ENCODE measurements around the gene WDFY3.

WDFY3 gene

DNA sequence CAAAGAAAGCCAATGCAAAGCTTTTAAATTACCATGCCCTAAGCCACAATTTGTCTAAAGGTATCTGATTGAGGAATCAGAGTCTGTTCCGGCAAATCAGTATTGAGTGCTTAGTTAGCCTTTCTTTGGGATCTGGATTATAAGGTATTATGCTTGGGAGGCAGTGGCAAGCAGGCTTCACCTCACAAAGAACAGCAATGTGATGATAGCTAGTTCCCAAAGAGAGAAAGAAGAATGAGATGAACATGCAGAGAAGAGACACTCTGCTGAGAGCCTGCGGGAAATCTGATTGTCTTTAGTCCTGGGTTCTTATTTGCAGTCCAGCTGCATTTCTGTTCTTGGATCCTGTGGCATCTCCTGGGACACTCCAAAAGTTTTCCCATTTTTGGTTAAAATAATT lies 35.2 kb downstream of the WDFY3 start:
- no peaks in the 10 kb centered on the region for H3K27me3 ChIP-seq (replicated peaks; ENCODE audit: control insufficient read depth, insufficient read depth, low read length, poor library complexity, severe bottlenecking)
- no peaks in the 10 kb centered on the region for H3K4me1 ChIP-seq (ENCODE audit: control insufficient read depth, insufficient read depth, low read length, poor library complexity, severe bottlenecking)
- H3K27ac ChIP-seq (ENCODE audit: insufficient read depth, low read length, poor library complexity, severe bottlenecking): no peak overlapping the region
- no peak overlapping the region for H3K4me3 ChIP-seq (ENCODE audit: insufficient read depth, low read depth, low read length, poor library complexity, severe bottlenecking)
- H3K9me3 ChIP-seq (ENCODE audit: control insufficient read depth, low read length): no peaks in the 10 kb centered on the region
- H3K36me3 ChIP-seq (ENCODE audit: control insufficient read depth, insufficient read depth, low read length): no peaks in the 10 kb centered on the region
- DNase-seq: no peak

DNA sequence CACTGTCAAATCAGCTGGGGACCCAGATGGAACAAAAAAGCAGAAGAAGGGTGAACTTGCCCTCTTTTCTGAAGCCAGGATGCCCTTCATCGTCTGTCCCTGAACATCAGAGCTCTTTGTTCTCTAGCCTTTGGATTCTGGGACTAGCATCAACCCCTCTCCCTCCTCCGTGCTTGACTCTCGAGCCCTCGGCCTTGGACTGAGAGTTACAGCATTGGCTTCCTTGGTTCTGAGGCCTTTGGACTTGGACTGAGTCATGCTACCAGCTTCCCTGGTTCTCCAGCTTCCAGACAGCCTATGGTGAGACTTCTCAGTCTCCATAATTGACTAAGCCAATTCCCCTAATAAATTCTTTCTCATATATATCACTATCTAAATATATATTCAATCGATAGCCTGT lies 38.4 kb downstream of the WDFY3 start:
- no peaks in the 10 kb centered on the region for H3K9me3 ChIP-seq (ENCODE audit: control insufficient read depth, low read length)
- H3K4me3 ChIP-seq (ENCODE audit: insufficient read depth, low read depth, low read length, poor library complexity, severe bottlenecking): no peak overlapping the region
- no peaks in the 10 kb centered on the region for H3K4me1 ChIP-seq (ENCODE audit: control insufficient read depth, insufficient read depth, low read length, poor library complexity, severe bottlenecking)
- no peak overlapping the region for H3K27ac ChIP-seq (ENCODE audit: insufficient read depth, low read length, poor library complexity, severe bottlenecking)
- H3K36me3 ChIP-seq (ENCODE audit: control insufficient read depth, insufficient read depth, low read length): no peaks in the 10 kb centered on the region
- DNase-seq: no peak
- H3K27me3 ChIP-seq (replicated peaks; ENCODE audit: control insufficient read depth, insufficient read depth, low read length, poor library complexity, severe bottlenecking): no peaks in the 10 kb centered on the region

DNA sequence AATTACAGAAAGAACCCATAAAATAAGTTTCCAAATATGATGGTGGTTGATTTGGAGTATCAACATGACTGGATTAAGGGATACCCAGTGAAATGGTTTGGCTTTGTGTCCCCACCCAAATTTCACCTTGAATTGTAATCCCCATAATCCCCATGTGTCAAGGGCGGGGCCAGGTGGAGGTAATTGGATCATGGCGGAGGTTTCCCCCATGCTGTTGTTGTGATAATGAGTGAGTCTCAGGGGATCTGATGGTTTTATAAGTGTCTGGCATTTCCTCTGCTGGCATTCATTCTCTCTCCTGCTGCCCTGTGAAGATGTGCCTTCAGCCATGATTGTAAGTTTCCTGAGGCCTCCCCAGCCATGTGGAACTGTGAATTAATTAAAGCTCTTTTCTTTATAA lies 39.1 kb downstream of the WDFY3 start:
- no peak for DNase-seq
- Histone ChIP-seq H3K4me3 (ENCODE audit: insufficient read depth, low read depth, low read length, poor library complexity, severe bottlenecking) (no peak overlapping the region), H3K36me3 (ENCODE audit: control insufficient read depth, insufficient read depth, low read length) (no peaks in the 10 kb centered on the region), H3K27ac (ENCODE audit: insufficient read depth, low read length, poor library complexity, severe bottlenecking) (no peak overlapping the region), H3K4me1 (ENCODE audit: control insufficient read depth, insufficient read depth, low read length, poor library complexity, severe bottlenecking) (no peaks in the 10 kb centered on the region), H3K27me3 (replicated peaks; ENCODE audit: control insufficient read depth, insufficient read depth, low read length, poor library complexity, severe bottlenecking) (no peaks in the 10 kb centered on the region), H3K9me3 (ENCODE audit: control insufficient read depth, low read length) (no peaks in the 10 kb centered on the region)

DNA sequence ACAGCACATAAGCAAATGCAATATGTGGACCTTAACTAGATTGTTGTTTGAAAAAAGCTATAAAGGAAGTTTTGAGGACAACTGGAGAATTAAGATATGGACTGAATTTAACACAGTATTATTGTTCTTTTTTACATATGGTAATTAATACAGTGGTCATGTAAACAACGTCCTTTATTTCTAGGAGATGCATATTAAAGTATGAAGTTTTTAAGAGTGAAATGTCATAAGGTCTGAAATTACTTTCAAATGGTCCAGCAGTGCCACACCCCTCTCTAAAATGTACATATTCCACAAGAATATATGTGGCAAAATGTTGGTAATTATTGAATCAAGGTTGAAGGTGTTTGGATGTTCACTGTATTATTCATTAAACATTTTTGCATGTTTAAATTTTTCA lies 40.9 kb downstream of the WDFY3 start:
- DNase-seq: no peak
- Histone ChIP-seq H3K36me3 (ENCODE audit: control insufficient read depth, insufficient read depth, low read length) (no peaks in the 10 kb centered on the region), H3K4me1 (ENCODE audit: control insufficient read depth, insufficient read depth, low read length, poor library complexity, severe bottlenecking) (no peaks in the 10 kb centered on the region), H3K27me3 (replicated peaks; ENCODE audit: control insufficient read depth, insufficient read depth, low read length, poor library complexity, severe bottlenecking) (no peaks in the 10 kb centered on the region), H3K4me3 (ENCODE audit: insufficient read depth, low read depth, low read length, poor library complexity, severe bottlenecking) (no peak overlapping the region), H3K27ac (ENCODE audit: insufficient read depth, low read length, poor library complexity, severe bottlenecking) (no peak overlapping the region), H3K9me3 (ENCODE audit: control insufficient read depth, low read length) (no peaks in the 10 kb centered on the region)

DNA sequence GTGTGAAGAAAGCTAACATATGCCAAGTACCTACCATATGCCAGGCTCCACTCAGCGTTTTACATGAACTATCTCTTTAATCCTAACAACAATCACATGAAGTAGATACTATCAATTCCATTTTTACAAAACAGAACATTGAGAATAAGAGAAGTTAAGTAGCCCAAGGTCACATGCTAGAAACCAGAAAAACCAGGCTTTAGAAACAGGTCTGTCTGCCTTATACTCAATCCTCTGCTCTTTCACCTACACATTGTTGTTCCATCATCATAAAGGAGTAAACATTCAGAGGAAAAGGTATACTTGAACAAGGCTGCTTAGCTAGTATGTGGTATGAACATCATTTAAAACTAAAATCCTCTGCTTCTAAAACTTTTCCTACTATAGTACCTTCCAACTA lies 42.1 kb downstream of the WDFY3 start:
- no peak for DNase-seq
- H3K36me3 ChIP-seq (ENCODE audit: control insufficient read depth, insufficient read depth, low read length): no peaks in the 10 kb centered on the region
- H3K9me3 ChIP-seq (ENCODE audit: control insufficient read depth, low read length): no peaks in the 10 kb centered on the region
- no peak overlapping the region for H3K27ac ChIP-seq (ENCODE audit: insufficient read depth, low read length, poor library complexity, severe bottlenecking)
- H3K4me1 ChIP-seq (ENCODE audit: control insufficient read depth, insufficient read depth, low read length, poor library complexity, severe bottlenecking): no peaks in the 10 kb centered on the region
- H3K27me3 ChIP-seq (replicated peaks; ENCODE audit: control insufficient read depth, insufficient read depth, low read length, poor library complexity, severe bottlenecking): no peaks in the 10 kb centered on the region
- no peak overlapping the region for H3K4me3 ChIP-seq (ENCODE audit: insufficient read depth, low read depth, low read length, poor library complexity, severe bottlenecking)

DNA sequence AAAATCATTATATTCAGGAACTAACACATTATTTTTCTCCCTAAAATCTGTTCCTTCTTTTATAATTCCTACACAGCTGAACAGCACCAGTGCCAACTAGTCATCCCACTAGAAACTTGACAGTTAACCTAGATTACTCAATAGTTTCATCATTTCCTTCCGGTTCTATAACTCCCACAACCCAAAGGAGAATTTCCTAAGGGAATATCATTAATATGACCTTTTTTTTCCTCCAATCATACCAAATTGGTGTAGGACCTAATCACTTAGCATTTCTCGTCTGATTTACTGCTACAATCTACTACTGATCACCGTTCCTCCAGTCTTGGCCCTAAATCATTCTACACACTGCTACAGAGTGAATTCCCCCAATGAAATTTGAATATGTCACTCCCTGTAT lies 45.9 kb downstream of the WDFY3 start:
- Histone ChIP-seq H3K9me3 (ENCODE audit: control insufficient read depth, low read length) (no peaks in the 10 kb centered on the region), H3K4me1 (ENCODE audit: control insufficient read depth, insufficient read depth, low read length, poor library complexity, severe bottlenecking) (no peaks in the 10 kb centered on the region), H3K36me3 (ENCODE audit: control insufficient read depth, insufficient read depth, low read length) (no peaks in the 10 kb centered on the region), H3K27me3 (replicated peaks; ENCODE audit: control insufficient read depth, insufficient read depth, low read length, poor library complexity, severe bottlenecking) (no peaks in the 10 kb centered on the region), H3K4me3 (ENCODE audit: insufficient read depth, low read depth, low read length, poor library complexity, severe bottlenecking) (no peak overlapping the region), H3K27ac (ENCODE audit: insufficient read depth, low read length, poor library complexity, severe bottlenecking) (no peak overlapping the region)
- no peak for DNase-seq

DNA sequence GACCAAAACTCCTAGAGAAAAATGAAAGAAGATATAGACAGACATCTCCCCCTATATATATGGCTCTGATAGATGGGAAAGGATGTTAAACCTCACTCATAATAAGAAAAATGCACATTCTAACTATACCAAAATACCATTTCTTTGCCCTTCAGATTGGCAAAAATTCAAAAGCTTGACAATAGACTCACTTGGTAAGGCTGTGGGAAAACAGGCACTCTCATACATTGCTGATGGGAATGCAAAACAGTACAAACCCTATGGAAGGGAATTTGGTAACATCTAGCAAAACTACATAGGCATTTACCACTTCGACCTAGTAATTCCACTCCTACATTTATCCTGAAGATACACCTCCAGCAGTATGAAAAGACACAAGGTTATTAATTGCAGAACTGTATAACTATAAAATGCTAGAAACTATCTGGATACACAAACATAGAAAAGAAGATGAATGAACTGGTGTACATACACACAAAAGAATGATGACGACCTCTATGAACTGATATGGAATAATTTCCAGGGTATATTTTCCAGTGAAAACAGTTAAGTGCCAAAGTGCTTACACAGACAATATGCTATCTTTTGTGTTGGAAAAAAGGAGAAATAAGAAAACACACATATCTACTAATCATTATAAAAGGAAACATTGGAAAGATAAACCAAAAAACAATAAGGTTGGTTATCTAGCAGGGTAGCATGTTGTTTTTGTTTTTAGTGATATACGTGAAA lies 48.5 kb downstream of the WDFY3 start:
- H3K27ac ChIP-seq (ENCODE audit: insufficient read depth, low read length, poor library complexity, severe bottlenecking): no peak overlapping the region
- no peak overlapping the region for H3K4me3 ChIP-seq (ENCODE audit: insufficient read depth, low read depth, low read length, poor library complexity, severe bottlenecking)
- no peaks in the 10 kb centered on the region for H3K27me3 ChIP-seq (replicated peaks; ENCODE audit: control insufficient read depth, insufficient read depth, low read length, poor library complexity, severe bottlenecking)
- no peak for DNase-seq
- no peaks in the 10 kb centered on the region for H3K36me3 ChIP-seq (ENCODE audit: control insufficient read depth, insufficient read depth, low read length)
- H3K9me3 ChIP-seq (ENCODE audit: control insufficient read depth, low read length): no peaks in the 10 kb centered on the region
- H3K4me1 ChIP-seq (ENCODE audit: control insufficient read depth, insufficient read depth, low read length, poor library complexity, severe bottlenecking): no peaks in the 10 kb centered on the region

DNA sequence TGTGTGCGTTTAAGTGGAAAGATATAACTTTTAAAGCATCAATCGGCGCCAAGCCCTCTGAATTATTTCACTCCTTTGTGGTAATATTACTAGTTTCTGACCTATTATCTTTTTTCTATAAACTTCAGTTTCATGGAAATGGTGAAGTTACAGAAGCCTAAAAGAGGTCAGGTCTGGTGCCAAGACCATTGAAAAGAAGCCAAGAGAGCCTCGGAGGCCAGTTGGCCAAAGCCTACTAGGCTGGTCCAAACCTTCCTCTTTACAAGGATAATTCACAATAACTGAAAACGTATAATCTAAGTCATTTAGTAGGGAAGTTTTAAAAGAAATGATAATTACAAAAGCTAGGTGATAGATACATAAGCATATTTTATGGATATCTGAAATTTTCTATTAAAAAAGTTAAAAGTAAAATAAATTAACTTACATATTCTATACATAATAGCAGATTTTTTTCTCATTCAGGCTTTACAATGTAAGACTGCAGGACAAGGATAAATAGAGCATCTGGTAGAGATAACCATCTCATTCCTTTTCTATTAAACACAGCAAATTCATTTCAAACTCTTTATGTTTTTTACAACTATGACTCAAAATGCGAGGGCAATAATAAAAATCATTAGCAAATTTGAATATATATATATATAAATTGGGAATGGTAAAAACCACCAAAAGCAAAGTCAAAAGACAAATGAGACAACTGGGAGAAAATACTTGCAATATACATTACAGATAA lies 49.2 kb downstream of the WDFY3 start:
- no peaks in the 10 kb centered on the region for H3K4me1 ChIP-seq (ENCODE audit: control insufficient read depth, insufficient read depth, low read length, poor library complexity, severe bottlenecking)
- H3K27ac ChIP-seq (ENCODE audit: insufficient read depth, low read length, poor library complexity, severe bottlenecking): no peak overlapping the region
- no peaks in the 10 kb centered on the region for H3K27me3 ChIP-seq (replicated peaks; ENCODE audit: control insufficient read depth, insufficient read depth, low read length, poor library complexity, severe bottlenecking)
- H3K9me3 ChIP-seq (ENCODE audit: control insufficient read depth, low read length): no peaks in the 10 kb centered on the region
- no peak overlapping the region for H3K4me3 ChIP-seq (ENCODE audit: insufficient read depth, low read depth, low read length, poor library complexity, severe bottlenecking)
- DNase-seq: no peak
- no peaks in the 10 kb centered on the region for H3K36me3 ChIP-seq (ENCODE audit: control insufficient read depth, insufficient read depth, low read length)

DNA sequence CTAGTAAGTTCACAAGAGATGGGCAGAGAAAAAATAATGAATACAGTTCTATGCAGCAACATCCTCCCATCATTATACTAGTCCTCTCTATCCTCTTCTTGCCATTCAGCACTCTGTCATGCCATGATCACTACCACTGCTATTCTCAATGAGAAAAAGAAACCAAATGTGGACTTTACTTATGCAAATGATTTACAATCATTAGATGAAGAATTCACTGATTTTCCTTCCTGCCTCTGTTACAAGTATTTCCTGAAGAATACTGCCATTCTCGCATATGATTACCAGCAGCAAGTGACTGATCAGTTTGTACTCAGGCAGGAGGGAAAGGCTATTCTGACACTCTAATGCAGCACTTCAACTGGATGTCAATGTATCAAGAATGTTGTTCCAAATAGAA lies 50.3 kb downstream of the WDFY3 start:
- Histone ChIP-seq H3K27me3 (replicated peaks; ENCODE audit: control insufficient read depth, insufficient read depth, low read length, poor library complexity, severe bottlenecking) (no peaks in the 10 kb centered on the region), H3K9me3 (ENCODE audit: control insufficient read depth, low read length) (no peaks in the 10 kb centered on the region), H3K4me1 (ENCODE audit: control insufficient read depth, insufficient read depth, low read length, poor library complexity, severe bottlenecking) (no peaks in the 10 kb centered on the region), H3K4me3 (ENCODE audit: insufficient read depth, low read depth, low read length, poor library complexity, severe bottlenecking) (no peak overlapping the region), H3K27ac (ENCODE audit: insufficient read depth, low read length, poor library complexity, severe bottlenecking) (no peak overlapping the region), H3K36me3 (ENCODE audit: control insufficient read depth, insufficient read depth, low read length) (no peaks in the 10 kb centered on the region)
- no peak for DNase-seq

DNA sequence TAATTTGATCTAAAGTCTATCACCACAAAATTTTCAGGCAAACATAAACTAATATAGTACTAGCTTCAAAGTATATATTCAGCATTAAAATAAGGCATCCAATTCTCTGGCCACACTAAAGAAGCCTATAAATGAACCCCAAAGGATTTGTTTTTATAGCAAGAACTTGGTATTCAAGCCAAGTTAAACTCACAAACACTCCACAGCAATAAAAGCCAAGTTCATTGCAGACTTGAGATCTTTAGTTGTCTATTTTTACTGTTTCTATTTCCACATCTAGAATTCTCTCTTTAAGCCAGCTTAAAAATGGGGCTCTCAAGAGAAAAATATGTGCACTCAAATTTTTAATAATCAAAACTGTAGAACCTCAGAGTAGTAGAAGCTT lies 51.1 kb downstream of the WDFY3 start:
- H3K27ac ChIP-seq (ENCODE audit: insufficient read depth, low read length, poor library complexity, severe bottlenecking): no peak overlapping the region
- H3K4me1 ChIP-seq (ENCODE audit: control insufficient read depth, insufficient read depth, low read length, poor library complexity, severe bottlenecking): no peaks in the 10 kb centered on the region
- H3K27me3 ChIP-seq (replicated peaks; ENCODE audit: control insufficient read depth, insufficient read depth, low read length, poor library complexity, severe bottlenecking): no peaks in the 10 kb centered on the region
- H3K4me3 ChIP-seq (ENCODE audit: insufficient read depth, low read depth, low read length, poor library complexity, severe bottlenecking): no peak overlapping the region
- no peaks in the 10 kb centered on the region for H3K36me3 ChIP-seq (ENCODE audit: control insufficient read depth, insufficient read depth, low read length)
- no peak for DNase-seq
- no peaks in the 10 kb centered on the region for H3K9me3 ChIP-seq (ENCODE audit: control insufficient read depth, low read length)
